DMS79 treated with DMSO at 0.1 percent for 48 hours (cell line): Measurements from ENCODE around the gene ARGLU1.

ENCODE experiments used
- DNase-seq: peaks from one replicate; lab custom pipeline; 2025; lab: John Stamatoyannopoulos, UW

The ARGLU1 gene

GRCh38 chr13:106500445-106500844 lies 67.5 kb downstream of the ARGLU1 start:
- no peak for DNase-seq

GRCh38 chr13:106499896-106500295 lies 68.0 kb downstream of the ARGLU1 start:
- no peak for DNase-seq

GRCh38 chr13:106499113-106499512 lies 68.8 kb downstream of the ARGLU1 start:
- no peak for DNase-seq

DNA sequence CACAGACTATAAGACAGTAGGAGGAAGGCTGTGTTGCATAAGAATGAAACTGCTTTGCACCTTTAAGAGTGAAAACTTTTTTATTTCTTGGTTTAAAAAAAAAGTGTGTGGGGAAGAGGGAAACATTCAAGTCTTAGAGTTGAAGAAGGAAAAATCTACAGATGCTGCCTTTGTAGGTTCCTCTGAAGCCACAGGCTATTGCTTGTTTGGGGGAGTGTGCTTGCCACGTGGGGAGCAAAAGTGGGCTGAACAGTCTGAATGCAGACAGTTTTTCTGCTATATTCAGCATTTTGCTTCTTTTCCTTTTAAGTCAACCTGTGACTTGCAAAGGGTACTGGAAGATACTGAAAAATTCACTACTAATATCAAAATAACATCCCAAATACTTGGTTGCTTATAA lies 69.4 kb downstream of the ARGLU1 start:
- no peak for DNase-seq

GRCh38 chr13:106498158-106498557 lies 69.8 kb downstream of the ARGLU1 start:
- no peak for DNase-seq

- no peak for DNase-seq
Observed at GRCh38 chr13:106497079-106497478, 70.9 kb downstream of the ARGLU1 start.

DNA sequence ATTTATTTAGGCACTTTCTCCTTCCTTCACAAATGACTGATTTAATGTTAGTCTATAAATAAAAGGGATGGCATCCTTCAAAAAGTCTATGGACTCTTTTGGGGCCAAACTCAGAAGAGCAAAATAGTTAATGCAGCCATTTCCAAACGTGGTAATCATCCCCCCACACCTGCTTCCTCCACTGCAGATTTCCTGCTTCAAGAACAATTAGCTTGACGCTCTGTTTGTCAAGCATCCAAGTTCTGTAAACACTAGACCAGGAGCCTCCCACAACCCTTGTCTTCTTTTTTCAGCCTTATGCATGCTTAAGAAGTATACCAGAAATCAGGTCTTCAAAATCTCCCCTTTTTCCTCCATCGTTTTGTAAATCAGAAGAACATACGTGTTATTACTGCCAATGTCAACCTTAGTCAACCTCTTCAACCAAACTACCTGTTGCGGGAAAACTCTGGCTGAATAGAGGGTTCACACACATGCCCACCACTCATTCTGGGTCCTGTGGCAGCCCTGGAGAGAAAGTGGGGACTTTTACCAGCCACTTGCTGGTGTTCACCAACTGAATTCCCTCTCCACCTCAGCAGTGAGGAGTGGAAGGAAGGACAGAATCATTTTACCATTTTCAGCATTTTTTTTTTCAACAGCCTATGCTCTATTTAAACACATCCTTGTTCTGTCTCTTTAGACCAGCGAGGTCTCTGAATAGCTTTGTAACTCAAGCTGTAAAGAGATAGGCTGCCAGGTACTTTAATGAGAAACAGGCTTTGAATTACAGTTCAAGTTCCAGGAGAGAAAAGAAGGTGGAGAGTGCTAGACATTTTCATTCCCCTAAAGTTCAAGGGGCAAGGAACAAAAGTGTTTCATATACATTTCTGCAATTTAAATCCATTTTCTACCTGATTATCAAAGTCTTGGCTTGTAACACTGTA lies 71.6 kb downstream of the ARGLU1 start:
- peak; percentile 9 for DNase-seq

DNA sequence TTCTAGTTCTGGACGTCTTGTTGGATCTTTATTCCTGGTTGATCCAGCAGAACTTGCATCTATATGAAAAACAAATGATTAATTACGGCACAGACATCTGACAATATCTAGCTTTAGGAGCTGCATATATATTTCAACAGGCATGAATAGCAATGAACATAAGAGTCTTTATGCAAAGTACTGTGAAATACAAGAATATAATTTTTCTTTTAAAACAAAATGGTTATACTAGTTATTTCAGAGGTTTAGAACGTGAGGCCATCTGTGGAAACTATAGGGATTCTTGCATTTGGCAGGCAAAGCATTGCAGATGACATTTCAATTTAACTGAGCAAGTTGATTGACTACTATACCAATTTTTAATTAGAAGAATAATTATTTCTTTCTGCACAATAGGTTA lies 73.0 kb downstream of the ARGLU1 start:
- no peak for DNase-seq

GRCh38 chr13:106494506-106494905 lies 73.4 kb downstream of the ARGLU1 start:
- no peak for DNase-seq

- no peak for DNase-seq
Observed at GRCh38 chr13:106493533-106494220, 74.3 kb downstream of the ARGLU1 start.

DNA sequence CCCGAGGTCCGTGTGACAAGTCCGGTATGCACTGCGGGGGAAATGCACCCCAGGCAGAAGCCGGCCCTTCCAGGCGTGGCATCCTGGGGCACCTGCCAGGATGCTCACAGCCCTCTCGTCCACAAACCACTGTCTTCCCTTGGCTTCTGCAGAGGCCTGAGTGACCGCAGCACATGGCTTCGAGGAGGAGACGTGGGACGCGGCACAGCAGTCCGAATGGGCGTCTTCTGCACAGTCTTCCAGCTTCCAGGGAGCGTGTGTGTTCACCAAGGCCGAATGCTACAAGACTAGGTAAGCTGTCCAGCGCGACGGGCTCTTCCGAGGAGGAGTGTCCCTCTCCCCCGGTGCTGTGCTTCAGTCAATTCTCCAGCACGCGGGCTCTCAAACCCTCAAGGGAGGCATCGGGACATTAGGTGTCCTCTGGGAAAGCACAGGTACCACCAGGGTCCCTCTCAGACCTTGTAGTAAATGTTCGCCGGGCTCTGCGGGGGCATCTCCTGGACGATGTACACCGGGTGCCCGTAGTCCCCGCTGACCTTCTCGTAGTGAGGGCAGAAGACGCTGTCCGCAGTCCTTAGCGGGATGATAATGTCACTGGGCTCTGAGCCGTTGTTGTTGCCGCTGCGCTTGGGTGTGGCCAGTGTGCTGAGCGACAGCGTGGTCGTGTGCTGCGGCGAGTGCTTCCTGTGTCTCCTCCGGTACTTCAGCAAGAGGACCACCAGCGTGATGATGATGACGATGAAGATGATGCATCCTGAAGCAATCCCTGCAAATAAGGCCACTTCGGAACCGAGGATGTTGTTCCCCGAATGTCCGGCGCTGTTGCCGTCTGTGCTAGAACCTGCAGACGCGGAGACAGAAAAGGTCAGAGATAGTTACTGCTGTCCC lies 75.1 kb downstream of the ARGLU1 start:
- no peak for DNase-seq

DNA sequence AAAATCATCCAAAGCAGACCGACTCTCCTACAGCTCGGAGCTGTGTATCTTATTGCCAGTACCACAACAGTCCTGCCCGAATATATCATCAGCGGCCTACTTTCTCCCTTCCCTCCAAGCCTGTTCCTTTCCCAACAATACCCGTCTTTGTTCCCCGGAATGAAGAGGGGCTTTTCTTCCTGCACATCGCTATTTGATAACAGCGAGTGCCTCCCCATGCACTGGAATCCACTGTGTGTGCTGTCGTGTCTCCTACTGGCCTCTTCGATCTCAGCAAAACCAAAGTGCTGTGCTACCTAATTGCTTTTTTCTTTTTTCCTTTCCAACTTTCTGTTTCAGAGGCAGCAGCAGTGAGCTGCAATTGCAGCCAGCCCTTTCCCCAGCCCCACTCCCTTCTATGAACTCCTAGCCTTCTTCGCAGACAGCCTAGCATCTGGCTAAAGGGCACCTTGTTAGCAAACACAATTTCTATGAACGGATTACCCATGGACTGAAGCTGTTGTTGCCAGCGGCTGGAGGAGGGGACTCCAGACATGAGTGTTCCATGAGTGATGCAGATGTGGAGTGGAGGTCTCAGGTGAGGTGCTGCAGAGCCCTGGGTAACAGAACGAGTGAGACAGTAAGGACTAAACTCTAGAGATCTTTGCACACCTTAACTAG lies 75.9 kb downstream of the ARGLU1 start:
- DNase-seq = no peak
